GM08714 (cell line): ENCODE data around the gene CALR.
"Not testable (repeated sequence)": the region's sequence is repeated elsewhere in the genome, so short reads cannot be mapped to it uniquely, and the experiment has no call there.

Experiments
- H3K4me3 ChIP-seq: fragments of 200-500 bp; sonication (Bioruptor generic); 2 replicates; pipeline ENCODE4 v1.5.1; 2014; ENCODE audit warnings: mild to moderate bottlenecking, low read length, inconsistent platforms
- ZNF274 ChIP-seq: IDR thresholded peaks from 2 replicates; pipeline ENCODE4 v1.6.1; 2012; ENCODE audit warnings: mild to moderate bottlenecking, low read depth, low read length

Gene CALR

DNA sequence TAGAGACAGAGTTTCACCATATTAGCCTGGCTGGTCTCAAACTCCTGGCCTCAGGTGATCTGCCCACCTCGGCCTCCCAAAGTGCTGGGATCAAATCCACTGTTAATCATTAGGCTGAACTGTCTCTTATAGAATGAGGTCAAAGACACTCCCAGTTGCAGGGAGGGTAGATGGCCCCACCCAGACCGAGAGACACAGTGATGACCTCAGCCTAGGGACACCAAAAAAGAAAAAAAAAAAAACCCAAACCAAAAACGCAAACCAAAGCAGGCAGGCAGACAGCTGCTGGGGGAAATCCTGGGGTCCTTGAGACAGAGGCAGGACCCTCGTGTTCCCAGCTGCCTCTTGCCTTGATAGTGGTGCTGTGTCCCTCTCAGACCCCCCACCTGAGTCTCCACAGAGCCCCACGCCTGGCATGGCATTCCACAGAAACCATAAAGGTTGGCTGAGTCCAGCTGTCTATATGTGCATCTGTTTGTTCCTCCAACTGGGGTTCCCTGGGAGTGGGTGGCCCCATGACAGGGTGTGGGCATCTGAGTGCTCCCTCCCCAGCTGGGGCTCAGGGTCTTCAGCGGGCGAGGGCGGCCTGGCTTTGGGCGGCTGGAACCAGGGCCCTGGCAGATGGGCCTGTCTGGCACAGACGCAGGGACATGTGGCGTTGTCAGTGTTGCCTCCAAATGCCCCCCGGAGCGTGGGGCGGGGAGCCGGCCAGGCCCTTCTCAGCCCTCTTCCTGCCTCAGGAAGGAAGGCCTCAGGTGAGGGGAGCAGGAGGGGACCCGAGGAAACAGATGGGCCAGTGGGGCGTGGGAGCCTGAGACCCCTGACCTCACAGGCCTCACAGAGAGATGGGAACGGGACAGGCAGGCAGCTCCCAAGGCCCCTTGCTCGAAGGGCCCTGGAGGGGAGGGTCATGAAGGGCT lies 36.2 kb downstream of the CALR start:
- no peak overlapping the region for H3K4me3 ChIP-seq
- no peak for TF ChIP-seq ZNF274

DNA sequence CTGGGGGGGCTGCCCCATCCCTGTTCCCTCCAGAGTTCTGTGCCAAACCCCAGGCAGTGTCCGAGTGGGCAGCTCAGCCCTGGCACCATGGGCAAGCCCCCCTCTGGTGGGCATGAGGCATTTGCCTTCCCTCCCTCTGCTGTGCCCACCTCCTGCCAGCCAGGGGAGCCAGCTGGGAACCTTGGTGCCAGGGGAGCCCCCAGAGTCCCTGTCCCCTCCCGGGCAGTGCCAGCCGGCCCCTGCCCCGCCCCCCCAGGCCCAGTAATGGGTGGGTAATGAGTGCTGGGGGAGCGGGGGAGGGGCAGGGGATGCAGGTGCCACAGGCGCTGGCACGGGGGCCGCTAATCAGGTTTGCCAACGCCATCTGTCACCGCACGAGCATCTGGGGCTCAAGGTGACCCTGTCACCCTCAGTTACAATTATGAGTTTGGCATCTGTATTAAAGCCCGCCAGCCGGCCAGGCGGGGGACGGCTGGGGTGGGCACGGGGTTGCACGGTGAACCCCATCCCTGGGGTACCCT lies 36.9 kb downstream of the CALR start:
- no peak for TF ChIP-seq ZNF274
- no peak overlapping the region for H3K4me3 ChIP-seq

- not testable (repeated sequence) for H3K4me3 ChIP-seq
Observed at GRCh38 chr19:12976109-12976508, 37.7 kb downstream of the CALR start.

DNA sequence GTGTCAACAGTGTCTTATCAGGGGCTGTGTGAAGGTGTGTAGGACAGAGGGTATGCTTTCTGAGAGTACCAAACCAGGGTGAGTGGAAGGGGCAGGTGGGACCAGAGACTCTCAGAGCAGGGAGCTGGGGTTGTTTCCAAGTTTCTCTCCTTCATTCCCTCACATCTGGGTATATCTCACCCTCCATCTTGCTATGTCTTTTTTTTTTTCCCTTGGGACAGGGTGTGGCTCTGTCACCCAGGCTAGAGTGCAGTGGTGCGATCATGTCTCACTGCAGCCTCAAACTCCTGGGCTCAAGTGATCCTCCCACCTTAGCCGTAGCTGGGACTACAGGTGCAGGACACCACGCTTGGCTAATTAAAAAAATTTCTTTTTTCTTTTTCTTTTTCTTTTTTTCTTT lies 41.6 kb downstream of the CALR start:
- H3K4me3 ChIP-seq, result no peak overlapping the region
- no peak for TF ChIP-seq ZNF274

GRCh38 chr19:12982648-12983047 lies 44.2 kb downstream of the CALR start:
- no peak overlapping the region for H3K4me3 ChIP-seq
- no peak for TF ChIP-seq ZNF274

DNA sequence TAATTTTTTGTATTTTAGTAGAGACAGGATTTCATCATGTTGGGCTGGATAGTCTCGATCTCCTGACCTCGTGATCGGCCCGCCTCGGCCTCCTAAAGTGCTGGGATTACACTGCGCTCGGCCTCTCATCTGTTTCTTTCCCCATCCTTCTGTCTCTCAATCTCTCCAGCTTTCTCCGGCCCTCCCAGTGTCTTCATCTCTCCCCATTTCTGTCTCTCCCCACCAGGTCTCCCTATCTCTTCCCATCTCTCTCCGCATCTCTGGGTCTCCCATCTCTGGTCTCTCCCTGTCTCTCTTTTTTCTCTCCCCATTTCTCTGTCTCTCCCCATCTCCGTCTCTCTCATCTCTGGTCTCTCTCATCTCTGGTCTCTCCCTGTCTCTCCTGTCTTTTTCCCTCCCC lies 44.7 kb downstream of the CALR start:
- no peak overlapping the region; the same call in 1 of the 2 replicates for H3K4me3 ChIP-seq
- TF ChIP-seq ZNF274, result no peak

GRCh38 chr19:12983542-12984142 lies 45.2 kb downstream of the CALR start:
- TF ChIP-seq ZNF274, result no peak
- H3K4me3 ChIP-seq, result no peak overlapping the region; the same call in 1 of the 2 replicates

- H3K4me3 ChIP-seq, result no peak overlapping the region
- TF ChIP-seq ZNF274, result no peak
Observed at GRCh38 chr19:12984143-12984627, 45.8 kb downstream of the CALR start.

- H3K4me3 ChIP-seq, result no peak overlapping the region
- no peak for TF ChIP-seq ZNF274
Observed at GRCh38 chr19:12984683-12985048, 46.3 kb downstream of the CALR start.

DNA sequence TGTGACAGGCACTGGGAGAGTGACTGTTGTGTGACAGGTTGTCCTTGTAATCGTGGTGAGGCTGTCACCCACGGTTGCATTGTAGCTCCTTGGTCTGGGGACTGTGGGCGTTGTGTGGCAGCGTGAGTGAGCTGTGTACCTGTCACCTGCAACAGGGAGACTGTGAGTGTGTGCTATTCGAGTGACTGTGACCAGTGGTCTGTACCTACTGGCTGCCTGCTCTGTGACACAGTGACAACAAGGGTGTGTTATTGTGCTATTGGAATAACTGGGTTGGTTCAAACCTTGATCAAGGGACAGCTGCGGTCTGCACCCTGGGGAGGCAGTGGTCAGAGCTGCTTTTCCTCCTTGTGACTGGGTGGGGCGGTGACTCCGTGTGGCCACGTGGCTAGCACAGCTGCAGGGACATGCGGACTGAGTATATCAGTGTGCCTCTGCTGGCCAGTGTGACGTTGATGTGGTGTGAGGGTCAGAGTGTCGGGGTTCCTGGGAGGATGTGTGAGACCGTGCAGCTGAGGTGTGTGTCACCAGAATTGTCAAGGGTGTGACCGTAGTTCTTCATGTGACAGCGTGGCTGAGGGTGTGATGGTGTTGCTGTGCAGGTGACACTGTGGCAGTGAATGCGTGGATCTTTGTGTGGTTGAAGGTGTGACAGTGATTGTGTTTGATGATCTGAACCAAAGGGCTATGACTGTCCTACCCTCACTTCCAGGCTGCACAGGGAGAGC lies 46.8 kb downstream of the CALR start:
- H3K4me3 ChIP-seq, result no peak overlapping the region
- no peak for TF ChIP-seq ZNF274

- no peak overlapping the region for H3K4me3 ChIP-seq
Observed at GRCh38 chr19:12986726-12987125, 48.3 kb downstream of the CALR start.

DNA sequence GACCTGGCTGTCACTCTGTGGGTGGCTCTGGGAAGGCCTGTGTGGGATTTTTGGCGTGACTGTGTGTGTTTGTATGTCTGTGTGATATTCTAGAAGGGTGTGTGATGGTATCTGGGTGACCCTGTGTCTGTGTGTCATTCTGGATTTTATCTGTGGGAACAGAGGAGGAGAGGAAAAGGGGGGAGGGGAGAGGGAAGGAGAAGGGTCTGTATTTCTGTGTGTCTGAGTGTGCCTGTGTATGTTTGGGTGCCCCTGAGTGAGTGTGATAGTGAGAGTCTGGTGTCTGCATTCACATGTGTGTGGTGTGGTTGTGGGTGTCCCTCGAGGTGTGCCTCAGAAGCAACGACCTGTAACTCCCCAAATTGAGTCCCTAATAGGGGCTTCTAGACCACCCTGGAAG lies 48.8 kb downstream of the CALR start:
- H3K4me3 ChIP-seq, result no peak overlapping the region
- TF ChIP-seq ZNF274, result no peak

More at GRCh38 chr19:12986726-12987125, 48.3 kb downstream of the CALR start:
- TF ChIP-seq ZNF274, result no peak

DNA sequence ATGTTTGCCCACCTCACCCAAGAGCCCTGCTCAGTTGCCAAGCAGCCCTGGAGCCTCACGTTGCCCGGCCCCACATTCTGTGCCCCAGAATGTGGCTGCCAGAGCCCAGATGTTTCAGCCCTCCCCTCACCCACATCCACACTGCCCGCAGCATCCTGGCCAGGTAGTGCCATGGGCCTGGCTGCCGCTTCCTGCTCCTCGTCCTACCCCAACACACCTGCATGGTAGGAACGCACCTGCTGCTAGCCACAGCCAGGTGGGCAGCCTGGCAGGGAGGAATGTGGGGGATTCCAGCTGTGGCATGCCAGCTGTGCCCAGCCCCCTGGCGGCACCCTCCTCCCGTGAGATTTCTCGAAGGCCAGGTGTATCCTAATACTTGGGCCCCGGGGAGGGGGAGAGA lies 49.4 kb downstream of the CALR start:
- no peak for TF ChIP-seq ZNF274
- no peak overlapping the region for H3K4me3 ChIP-seq

DNA sequence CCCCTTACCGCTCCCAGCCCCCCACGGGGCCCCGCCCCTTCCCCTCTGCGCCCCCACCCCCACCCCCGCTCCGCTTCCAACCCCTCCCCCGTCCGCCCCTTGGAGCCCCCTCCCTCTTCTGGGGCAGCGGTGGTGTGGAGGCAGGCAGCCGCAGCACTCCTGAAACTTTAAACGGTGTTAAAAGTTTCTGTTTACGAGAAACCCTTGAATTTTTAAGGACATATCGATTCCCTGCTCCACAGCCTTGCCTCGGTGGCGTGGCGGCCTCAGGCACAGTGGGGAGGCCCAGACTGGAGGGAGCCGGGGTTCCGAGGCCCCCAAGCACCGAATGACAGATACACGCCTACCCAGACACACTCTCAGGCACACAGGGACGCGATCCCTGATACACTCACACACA lies 52.0 kb downstream of the CALR start:
- no peak overlapping the region for H3K4me3 ChIP-seq

More for the DNA sequence above, 52.0 kb downstream of the CALR start:
- no peak for TF ChIP-seq ZNF274
